A549 (cell line): ENCODE results near the gene EEFSEC.

Source experiments
- PHF8 ChIP-seq: fragments of 200-600 bp; sonication (generic); IDR thresholded peaks from 2 replicates; pipeline ENCODE4 v1.6.1; 2016; ENCODE audit warnings: low read depth, mild to moderate bottlenecking, antibody characterized with exemption, moderate library complexity, borderline replicate concordance
- TF ChIP-seq, protein P1 (sequence below): fragments of >200 bp; sonication (Bioruptor Twin); formaldehyde crosslinking; IDR thresholded peaks from 3 replicates; pipeline ENCODE4 v1.5.1; 2016

DNA sequence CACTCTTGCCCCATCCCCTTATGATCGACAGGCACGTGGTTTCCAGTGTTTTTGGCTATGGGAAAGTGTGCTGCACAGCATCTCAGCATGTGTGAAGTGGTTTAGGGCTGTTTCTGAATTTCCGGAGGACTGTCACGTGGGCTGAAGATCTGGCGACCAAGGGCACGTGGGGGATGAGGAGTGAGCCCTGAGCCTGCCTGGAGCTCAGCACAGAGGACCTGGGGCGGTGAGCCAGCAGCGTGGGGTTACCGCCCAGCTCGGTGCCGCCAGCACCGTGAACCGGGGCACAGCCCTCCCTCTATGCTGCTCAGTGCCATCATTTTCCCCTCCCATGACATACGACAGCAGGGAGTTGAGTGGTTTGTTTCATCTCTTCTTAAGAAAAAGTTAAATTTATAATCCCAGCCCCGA lies 163.2 kb downstream of the EEFSEC start:
- no peak for TF ChIP-seq PHF8
- TF ChIP-seq, protein P1, sequence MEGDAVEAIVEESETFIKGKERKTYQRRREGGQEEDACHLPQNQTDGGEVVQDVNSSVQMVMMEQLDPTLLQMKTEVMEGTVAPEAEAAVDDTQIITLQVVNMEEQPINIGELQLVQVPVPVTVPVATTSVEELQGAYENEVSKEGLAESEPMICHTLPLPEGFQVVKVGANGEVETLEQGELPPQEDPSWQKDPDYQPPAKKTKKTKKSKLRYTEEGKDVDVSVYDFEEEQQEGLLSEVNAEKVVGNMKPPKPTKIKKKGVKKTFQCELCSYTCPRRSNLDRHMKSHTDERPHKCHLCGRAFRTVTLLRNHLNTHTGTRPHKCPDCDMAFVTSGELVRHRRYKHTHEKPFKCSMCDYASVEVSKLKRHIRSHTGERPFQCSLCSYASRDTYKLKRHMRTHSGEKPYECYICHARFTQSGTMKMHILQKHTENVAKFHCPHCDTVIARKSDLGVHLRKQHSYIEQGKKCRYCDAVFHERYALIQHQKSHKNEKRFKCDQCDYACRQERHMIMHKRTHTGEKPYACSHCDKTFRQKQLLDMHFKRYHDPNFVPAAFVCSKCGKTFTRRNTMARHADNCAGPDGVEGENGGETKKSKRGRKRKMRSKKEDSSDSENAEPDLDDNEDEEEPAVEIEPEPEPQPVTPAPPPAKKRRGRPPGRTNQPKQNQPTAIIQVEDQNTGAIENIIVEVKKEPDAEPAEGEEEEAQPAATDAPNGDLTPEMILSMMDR: no peak
